HFFc6 (cell line): Measurements from ENCODE around the gene DHRS7B. TPM values are rescaled to one million over a fixed set of nuclear protein-coding genes. Genes with fewer than 3 reads are reported as not detected.

ENCODE experiments used
- DNase-seq: peaks from one replicate; pipeline ENCODE4 v3.0.0-alpha.2; 2018
- H3K27ac Mint-ChIP-seq: 2 replicates; pipeline ENCODE4 v1.8.0; 2020; ENCODE audit warnings: mild to moderate bottlenecking, mixed read lengths
- H3K27me3 Mint-ChIP-seq: 2 replicates; pipeline ENCODE4 v1.8.0; 2021; ENCODE audit warnings: mild to moderate bottlenecking, moderate library complexity, mixed read lengths; ENCODE audit not compliant: insufficient read depth
- H3K36me3 Mint-ChIP-seq: 2 replicates; pipeline ENCODE4 v1.8.0; 2021; ENCODE audit warnings: low read depth, mixed read lengths
- H3K4me1 Mint-ChIP-seq: 2 replicates; pipeline ENCODE4 v1.8.0; 2020; ENCODE audit warnings: low read depth, mixed read lengths
- H3K4me3 Mint-ChIP-seq: 2 replicates; pipeline ENCODE4 v1.8.0; 2020; ENCODE audit warnings: mild to moderate bottlenecking, moderate library complexity, mixed read lengths
- H3K9me3 Mint-ChIP-seq: 2 replicates; pipeline ENCODE4 v1.8.0; 2020; ENCODE audit warnings: mild to moderate bottlenecking, mixed read lengths
- CTCF ChIP-seq: fragments of 200-600 bp; sonication (generic); IDR thresholded peaks from 2 replicates; pipeline ENCODE4 v1.5.0; 2021; ENCODE audit warnings: antibody characterized with exemption, mild to moderate bottlenecking
- total RNA-seq, 6 experiments: library from RNA; stranded (reverse); fragmentation: NEBNext Ultra II Directional; extraction: Animal tissue kit (Norgen Biotek cat#: 25700); gene quantifications; 2 replicates in 1 of 6; 3 replicates in 5 of 6; pipeline ENCODE4 v1.2.3, GENCODE V29; 2021

DHRS7B gene
- total RNA-seq, 6 experiments from 2014 or later: 12.3 to 20.8 (median 14.7) TPM

GRCh38 chr17:21166595-21167210 lies 39.9 kb downstream of the DHRS7B start:
- no peak for DNase-seq
- Mint-ChIP-seq H3K4me1 (peaks cover 25% of the 10 kb centered on the region), H3K36me3 (no peaks in the 10 kb centered on the region; the same call in 1 of the 2 replicates), H3K27ac (peak overlapping the region; percentile 5; the same call in 1 of the 2 replicates), H3K9me3 (no peaks in the 10 kb centered on the region), H3K4me3 (no peak overlapping the region), H3K27me3 (no peaks in the 10 kb centered on the region; the same call in 1 of the 2 replicates)
- no peak for TF ChIP-seq CTCF

GRCh38 chr17:21167303-21167702 lies 40.5 kb downstream of the DHRS7B start:
- Mint-ChIP-seq H3K27me3 (no peaks in the 10 kb centered on the region; the same call in 1 of the 2 replicates), H3K36me3 (no peaks in the 10 kb centered on the region; the same call in 1 of the 2 replicates)

GRCh38 chr17:21168555-21168865 lies 41.7 kb downstream of the DHRS7B start:
- H3K27me3 Mint-ChIP-seq: no peaks in the 10 kb centered on the region; the same call in 1 of the 2 replicates
- no peaks in the 10 kb centered on the region for H3K9me3 Mint-ChIP-seq
- DNase-seq: no peak
- H3K4me1 Mint-ChIP-seq: peaks cover 14% of the 10 kb centered on the region
- TF ChIP-seq CTCF: no peak
- H3K4me3 Mint-ChIP-seq: no peak overlapping the region
- no peak overlapping the region for H3K27ac Mint-ChIP-seq
- no peaks in the 10 kb centered on the region; the same call in 1 of the 2 replicates for H3K36me3 Mint-ChIP-seq

More at GRCh38 chr17:21167303-21167702, 40.5 kb downstream of the DHRS7B start:
- no peak for DNase-seq
- no peaks in the 10 kb centered on the region for H3K9me3 Mint-ChIP-seq
- no peak for TF ChIP-seq CTCF
- H3K4me3 Mint-ChIP-seq: no peak overlapping the region; the same call in 1 of the 2 replicates
- peaks cover 19% of the 10 kb centered on the region for H3K4me1 Mint-ChIP-seq
- H3K27ac Mint-ChIP-seq: peak overlapping the region; percentile 5; the same call in 1 of the 2 replicates

- no peaks in the 10 kb centered on the region; the same call in 1 of the 2 replicates for H3K27me3 Mint-ChIP-seq
- peaks cover 4% of the 10 kb centered on the region; the same call in 1 of the 2 replicates for H3K36me3 Mint-ChIP-seq
- no peak for DNase-seq
- no peak for TF ChIP-seq CTCF
- H3K4me3 Mint-ChIP-seq: no peak overlapping the region
- H3K27ac Mint-ChIP-seq: no peak overlapping the region
- H3K4me1 Mint-ChIP-seq: peaks cover 22% of the 10 kb centered on the region
- no peaks in the 10 kb centered on the region for H3K9me3 Mint-ChIP-seq
Observed at GRCh38 chr17:21169496-21169895, 42.7 kb downstream of the DHRS7B start.

GRCh38 chr17:21170809-21171208 lies 44.0 kb downstream of the DHRS7B start:
- Mint-ChIP-seq H3K4me1 (peaks cover 28% of the 10 kb centered on the region), H3K36me3 (peaks cover 5% of the 10 kb centered on the region; the same call in 1 of the 2 replicates), H3K27ac (no peak overlapping the region), H3K9me3 (no peaks in the 10 kb centered on the region), H3K4me3 (no peak overlapping the region), H3K27me3 (no peaks in the 10 kb centered on the region; the same call in 1 of the 2 replicates)
- DNase-seq: no peak
- TF ChIP-seq CTCF: no peak
